Kidney epithelial cell (primary cell): ENCODE results near the gene DHRS1. TPM values are rescaled to one million over a fixed set of nuclear protein-coding genes. Genes with fewer than 3 reads are reported as not detected.

ENCODE experiments used
- DNase-seq: peaks from one replicate; pipeline ENCODE4 v3.0.0-alpha.2; 2010; ENCODE audit warnings: low read depth
- H3K27me3 ChIP-seq: 2 replicates; pipeline ENCODE4 v1.6.0; 2011; ENCODE audit warnings: low read length; ENCODE audit not compliant: control insufficient read depth, insufficient read depth
- H3K36me3 ChIP-seq: 2 replicates; pipeline ENCODE4 v1.5.1; 2011; ENCODE audit warnings: low read length; ENCODE audit not compliant: control insufficient read depth, insufficient read depth
- H3K4me3 ChIP-seq: 2 replicates; pipeline ENCODE4 v1.5.1; 2011; ENCODE audit warnings: low read depth, mild to moderate bottlenecking, control low read depth, low read length
- CTCF ChIP-seq: IDR thresholded peaks from 2 replicates; pipeline ENCODE4 v1.5.1; 2011; ENCODE audit warnings: mild to moderate bottlenecking, moderate library complexity, low read length, control low read depth, inconsistent platforms; ENCODE audit not compliant: insufficient read depth, poor library complexity, severe bottlenecking
- total RNA-seq: library from RNA; depleted of rRNA; stranded (reverse); fragments of >200 nt; gene quantifications from 2 replicates; pipeline ENCODE4 v1.2.3, GENCODE V29; 2015

Gene DHRS1
- total RNA-seq, 1 donor from 2014 or later: 44.9 TPM

GRCh38 chr14:24269368-24269767, 30.2 kb downstream of the DHRS1 start:
- Histone ChIP-seq H3K4me3 (no peak overlapping the region), H3K27me3 (no peaks in the 10 kb centered on the region), H3K36me3 (peaks cover 3% of the 10 kb centered on the region)
- no peak for TF ChIP-seq CTCF
- no peak for DNase-seq

GRCh38 chr14:24268225-24268624, 31.4 kb downstream of the DHRS1 start:
- DNase-seq: no peak
- no peaks in the 10 kb centered on the region for H3K27me3 ChIP-seq
- no peak overlapping the region for H3K4me3 ChIP-seq
- H3K36me3 ChIP-seq: peaks cover 3% of the 10 kb centered on the region
- no peak for TF ChIP-seq CTCF

- Histone ChIP-seq H3K27me3 (no peaks in the 10 kb centered on the region), H3K36me3 (peaks cover 3% of the 10 kb centered on the region), H3K4me3 (no peak overlapping the region)
- DNase-seq: no peak
- no peak for TF ChIP-seq CTCF
Measured at GRCh38 chr14:24267516-24267915, 32.1 kb downstream of the DHRS1 start.

GRCh38 chr14:24266344-24267244, 33.0 kb downstream of the DHRS1 start:
- no peak for DNase-seq
- Histone ChIP-seq H3K4me3 (no peak overlapping the region), H3K36me3 (peaks cover 3% of the 10 kb centered on the region), H3K27me3 (no peaks in the 10 kb centered on the region)
- no peak for TF ChIP-seq CTCF

- peaks cover 2% of the 10 kb centered on the region for H3K36me3 ChIP-seq
- H3K4me3 ChIP-seq: no peak overlapping the region
- no peak for TF ChIP-seq CTCF
- no peak for DNase-seq
- no peaks in the 10 kb centered on the region for H3K27me3 ChIP-seq
Measured at GRCh38 chr14:24264298-24264697, 35.3 kb downstream of the DHRS1 start.

GRCh38 chr14:24263848-24264247, 35.7 kb downstream of the DHRS1 start:
- Histone ChIP-seq H3K4me3 (no peak overlapping the region), H3K36me3 (peaks cover 1% of the 10 kb centered on the region), H3K27me3 (no peaks in the 10 kb centered on the region)
- TF ChIP-seq CTCF: no peak
- DNase-seq: no peak
